ENCODE results near the gene NKD1. TPM values are rescaled to one million over a fixed set of nuclear protein-coding genes. Genes with fewer than 3 reads are reported as not detected.

The NKD1 gene
- total RNA-seq, 1 experiment from 2014 or later: 11.4 TPM

GRCh38 chr16:50646345-50646744 lies 98.1 kb downstream of the NKD1 start:
- Histone ChIP-seq H2AFZ (ENCODE audit: low read depth, low read length, poor library complexity, severe bottlenecking) (no peak overlapping the region), H3K9me3 (ENCODE audit: control insufficient read depth in 1 of 2, insufficient read depth in 1 of 2, low read depth in 1 of 2, low read length in 2 of 2) (no peaks in the 10 kb centered on the region), H3K4me1 (ENCODE audit: control insufficient read depth in 1 of 2, insufficient read depth in 2 of 2, low read length in 2 of 2) (no peaks in the 10 kb centered on the region), H3K27me3 (ENCODE audit: insufficient read depth, low read length) (no peaks in the 10 kb centered on the region), H3K36me3 (ENCODE audit: control insufficient read depth in 1 of 2, insufficient read depth in 2 of 2, low read length in 2 of 2) (no peaks in the 10 kb centered on the region), H4K20me1 (ENCODE audit: insufficient read depth) (no peaks in the 10 kb centered on the region), H3K4me3 (replicated peaks in 1 of 2; ENCODE audit: low read depth in 1 of 2, low read length in 2 of 2) (no peak overlapping the region), H3K9ac (ENCODE audit: low read length) (no peak overlapping the region), H3K79me2 (ENCODE audit: insufficient read depth, low read length) (no peaks in the 10 kb centered on the region), H3K4me2 (ENCODE audit: low read length) (no peak overlapping the region), H3K9me2 (ENCODE audit: insufficient read depth) (no peaks in the 10 kb centered on the region), H3K27ac (ENCODE audit: low read depth, low read length) (no peak overlapping the region)
- no peak for TF ChIP-seq SRF (IDR thresholded peaks at IDR 0.05; ENCODE audit: low read depth)
- TF ChIP-seq EZH2phosphoT487 (IDR thresholded peaks at IDR 0.05; ENCODE audit: borderline replicate concordance): no peak
- no peak for TF ChIP-seq CEBPB (IDR thresholded peaks at IDR 0.05; ENCODE audit: low read depth)
- no peak for TF ChIP-seq ELF1 (IDR thresholded peaks at IDR 0.05; ENCODE audit: borderline replicate concordance, low read depth)
- TF ChIP-seq SP1 (IDR thresholded peaks at IDR 0.05; ENCODE audit: low read depth): no peak
- no peak for TF ChIP-seq MAX (IDR thresholded peaks at IDR 0.05)
- TF ChIP-seq CTCF (IDR thresholded peaks at IDR 0.05 in 2 of 3, conservative IDR thresholded peaks at IDR 0.05 in 1 of 3; ENCODE audit: borderline replicate concordance in 1 of 3, insufficient read depth in 1 of 3, low read depth in 2 of 3, low read length in 2 of 3): no peak
- DNase-seq (ENCODE audit: low read depth, low spot score) (no peak), ATAC-seq (no peak)
- no TSS peak for BruUV-seq (replicated peaks)
- intact Hi-C loops (cut with micrococcal nuclease): no loop called here
- ChIA-PET RAD21 (ENCODE audit: low non-redundant PET in 1 of 2, low total read pairs in 2 of 2, uncharacterized antibody in 2 of 2, unreplicated experiment in 2 of 2) (no interaction called here), CTCF (no interaction called here), POLR2A (no interaction called here)

- Histone ChIP-seq H3K9me2 (ENCODE audit: insufficient read depth) (no peaks in the 10 kb centered on the region), H3K27ac (ENCODE audit: low read depth, low read length) (no peak overlapping the region), H3K27me3 (ENCODE audit: insufficient read depth, low read length) (no peaks in the 10 kb centered on the region), H4K20me1 (ENCODE audit: insufficient read depth) (no peaks in the 10 kb centered on the region), H3K9me3 (ENCODE audit: control insufficient read depth in 1 of 2, insufficient read depth in 1 of 2, low read depth in 1 of 2, low read length in 2 of 2) (no peaks in the 10 kb centered on the region), H3K4me3 (replicated peaks in 1 of 2; ENCODE audit: low read depth in 1 of 2, low read length in 2 of 2) (no peak overlapping the region), H2AFZ (ENCODE audit: low read depth, low read length, poor library complexity, severe bottlenecking) (no peak overlapping the region), H3K36me3 (ENCODE audit: control insufficient read depth in 1 of 2, insufficient read depth in 2 of 2, low read length in 2 of 2) (no peaks in the 10 kb centered on the region), H3K4me2 (ENCODE audit: low read length) (no peak overlapping the region), H3K9ac (ENCODE audit: low read length) (no peak overlapping the region), H3K4me1 (ENCODE audit: control insufficient read depth in 1 of 2, insufficient read depth in 2 of 2, low read length in 2 of 2) (no peaks in the 10 kb centered on the region), H3K79me2 (ENCODE audit: insufficient read depth, low read length) (no peaks in the 10 kb centered on the region)
- intact Hi-C loops (cut with micrococcal nuclease): no loop called here
- RAD21 ChIA-PET (ENCODE audit: low non-redundant PET in 1 of 2, low total read pairs in 2 of 2, uncharacterized antibody in 2 of 2, unreplicated experiment in 2 of 2): no interaction called here
- no TSS peak for BruUV-seq (replicated peaks)
- POLR2A ChIA-PET: no interaction called here
- DNase-seq (ENCODE audit: low read depth, low spot score): no peak
- TF ChIP-seq POLR2AphosphoS5 (IDR thresholded peaks at IDR 0.05; ENCODE audit: low read depth, low read length) (no peak), SRF (IDR thresholded peaks at IDR 0.05; ENCODE audit: low read depth) (no peak), SIN3A (IDR thresholded peaks at IDR 0.05; ENCODE audit: low read depth) (no peak), RAD21 (IDR thresholded peaks at IDR 0.05; ENCODE audit: low read depth) (no peak)
- CTCF ChIA-PET: no interaction called here
- ATAC-seq: no peak; the same call in 1 of the 2 replicates
These were observed 103.7 kb downstream of the NKD1 start for GRCh38 chr16:50651835-50652438.
